HepG2 (cell line): ENCODE measurements around the gene CPS1.

Experiments used
- CEBPZ ChIP-seq: IDR thresholded peaks from 2 replicates; pipeline ENCODE4 v1.6.1; 2012; ENCODE audit warnings: low read length, improper control_type of control experiment
- NAIF1 ChIP-seq: sonication (generic); formaldehyde crosslinking; IDR thresholded peaks from 2 replicates; pipeline ENCODE4 v1.5.0; 2020; ENCODE audit warnings: mild to moderate bottlenecking, missing genetic modification reagents, borderline replicate concordance
- PRMT3 ChIP-seq: sonication (generic); formaldehyde crosslinking; IDR thresholded peaks from 2 replicates; pipeline ENCODE4 v1.8.1; 2022; ENCODE audit warnings: low read depth, mild to moderate bottlenecking, moderate library complexity, missing genetic modification reagents, borderline replicate concordance
- TARDBP ChIP-seq: sonication (generic); formaldehyde crosslinking; IDR thresholded peaks from 2 replicates; pipeline ENCODE4 v1.8.0; 2022; ENCODE audit warnings: mild to moderate bottlenecking, missing genetic modification reagents
- ZBTB7A ChIP-seq: sonication (generic); formaldehyde crosslinking; IDR thresholded peaks from 2 replicates; pipeline ENCODE4 v1.8.0; 2022; ENCODE audit warnings: mild to moderate bottlenecking, missing genetic modification reagents
- ZNF747 ChIP-seq: sonication (generic); formaldehyde crosslinking; IDR thresholded peaks from 2 replicates; pipeline ENCODE4 v1.8.1; 2023; ENCODE audit warnings: missing genetic modification reagents, mild to moderate bottlenecking, borderline replicate concordance

GRCh38 chr2:210567279-210567678 is 10.9 kb downstream of the CPS1 start:
- TF ChIP-seq PRMT3 (CRISPR knock-in tag) (no peak), CEBPZ (no peak), ZNF747 (CRISPR knock-in tag) (no peak), TARDBP (no peak), ZBTB7A (CRISPR knock-in tag) (no peak), NAIF1 (CRISPR knock-in tag) (no peak)
